Neural crest cell (in vitro differentiated cells): Measurements from ENCODE around the gene CHCHD1. TPM values are rescaled to one million over a fixed set of nuclear protein-coding genes. Genes with fewer than 3 reads are reported as not detected.
A peak's percentile ranks its signal among the peaks of the same experiment; 100 is the strongest.

Experiments used
- DNase-seq: peaks from one replicate; pipeline ENCODE4 v3.0.0; 2021; ENCODE audit warnings: low read depth, mixed read lengths, low spot score
- H3K27ac Mint-ChIP-seq: one replicate; pipeline ENCODE4 v1.8.0; 2021; ENCODE audit warnings: mild to moderate bottlenecking, mixed read lengths; ENCODE audit not compliant: unreplicated experiment
- H3K27me3 Mint-ChIP-seq: 2 replicates; pipeline ENCODE4 v1.8.0; 2021; ENCODE audit warnings: low read depth, mild to moderate bottlenecking, mixed read lengths
- H3K36me3 Mint-ChIP-seq: 2 replicates; pipeline ENCODE4 v1.8.0; 2021; ENCODE audit warnings: low read depth, mild to moderate bottlenecking, mixed read lengths
- H3K4me1 Mint-ChIP-seq: 2 replicates; pipeline ENCODE4 v1.8.0; 2021; ENCODE audit warnings: mixed read lengths
- H3K4me3 Mint-ChIP-seq: one replicate; pipeline ENCODE4 v1.8.0; 2021; ENCODE audit warnings: mild to moderate bottlenecking, mixed read lengths
- H3K9me3 Mint-ChIP-seq: 2 replicates; pipeline ENCODE4 v1.8.0; 2021; ENCODE audit warnings: mixed read lengths
- CTCF ChIP-seq: fragments of 200-600 bp; sonication (generic); conservative IDR thresholded peaks from 2 replicates; pipeline ENCODE4 v1.5.0; 2021; ENCODE audit warnings: antibody characterized with exemption, mild to moderate bottlenecking
- total RNA-seq: library from RNA; stranded (reverse); gene quantifications from 2 replicates; pipeline ENCODE4 v1.2.1, GENCODE V29; 2021

CHCHD1 gene
- total RNA-seq, 1 donor from 2014 or later: 34.8 TPM

DNA sequence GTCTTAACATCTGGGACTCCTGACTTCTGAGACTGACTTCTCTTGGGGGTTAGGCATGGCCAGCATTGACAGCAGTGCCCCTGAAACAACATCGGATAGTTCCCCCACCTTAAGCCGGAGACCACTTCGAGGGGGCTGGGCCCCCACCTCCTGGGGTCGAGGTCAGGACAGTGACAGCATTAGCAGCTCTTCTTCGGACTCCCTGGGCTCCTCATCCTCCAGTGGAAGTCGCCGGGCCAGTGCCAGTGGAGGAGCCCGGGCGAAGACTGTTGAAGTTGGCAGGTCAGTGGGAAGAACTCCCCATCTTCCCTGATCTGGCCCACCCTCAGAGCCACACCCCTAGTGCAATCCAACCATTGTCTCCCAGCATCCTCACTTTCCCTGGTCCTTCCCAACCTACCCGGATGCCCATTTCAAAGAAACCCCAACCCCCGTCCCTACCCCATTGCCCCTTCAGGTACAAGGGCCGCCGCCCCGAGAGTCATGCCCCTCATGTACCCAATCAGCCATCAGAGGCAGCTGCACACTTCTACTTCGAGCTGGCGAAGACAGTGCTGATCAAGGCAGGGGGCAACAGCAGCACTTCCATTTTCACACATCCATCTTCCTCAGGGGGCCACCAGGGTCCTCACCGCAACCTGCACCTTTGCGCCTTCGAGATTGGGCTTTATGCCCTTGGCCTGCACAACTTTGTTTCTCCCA is 15.6 kb downstream of the CHCHD1 start:
- TF ChIP-seq CTCF: no peak
- Mint-ChIP-seq H3K27ac (no peak overlapping the region), H3K36me3 (peaks cover 14% of the 10 kb centered on the region), H3K4me3 (peak overlapping the region; percentile 2), H3K9me3 (no peaks in the 10 kb centered on the region), H3K27me3 (no peaks in the 10 kb centered on the region), H3K4me1 (no peaks in the 10 kb centered on the region)
- DNase-seq: no peak

- Mint-ChIP-seq H3K9me3 (no peaks in the 10 kb centered on the region), H3K4me3 (peak overlapping the region; percentile 2)
Measured at GRCh38 chr10:73798087-73798486, 16.2 kb downstream of the CHCHD1 start.

DNA sequence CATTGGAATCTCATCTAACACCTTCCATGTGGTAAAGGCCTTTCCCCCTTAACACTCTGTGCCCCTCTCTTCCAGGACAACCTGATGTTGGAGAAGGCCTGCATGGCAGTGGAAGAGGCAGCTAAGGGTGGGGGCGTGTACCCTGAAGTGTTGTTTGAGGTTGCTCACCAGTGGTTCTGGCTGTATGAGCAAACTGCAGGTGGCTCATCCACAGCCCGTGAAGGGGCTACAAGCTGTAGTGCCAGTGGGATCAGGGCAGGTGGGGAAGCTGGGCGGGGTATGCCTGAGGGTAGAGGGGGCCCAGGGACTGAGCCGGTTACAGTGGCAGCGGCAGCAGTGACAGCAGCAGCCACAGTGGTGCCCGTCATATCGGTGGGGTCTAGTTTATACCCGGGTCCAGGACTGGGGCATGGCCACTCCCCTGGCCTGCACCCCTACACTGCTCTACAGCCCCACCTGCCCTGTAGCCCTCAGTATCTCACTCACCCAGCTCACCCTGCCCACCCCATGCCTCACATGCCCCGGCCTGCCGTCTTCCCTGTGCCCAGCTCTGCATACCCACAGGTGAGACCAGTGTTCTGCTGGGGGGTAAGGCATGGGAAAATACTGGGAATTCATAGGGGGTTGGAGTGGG is 17.2 kb downstream of the CHCHD1 start:
- Mint-ChIP-seq H3K27ac (no peak overlapping the region), H3K36me3 (peaks cover 11% of the 10 kb centered on the region), H3K4me1 (no peaks in the 10 kb centered on the region), H3K9me3 (no peaks in the 10 kb centered on the region), H3K4me3 (no peak overlapping the region), H3K27me3 (no peaks in the 10 kb centered on the region)
- TF ChIP-seq CTCF: no peak
- DNase-seq: no peak

More at GRCh38 chr10:73798087-73798486, 16.2 kb downstream of the CHCHD1 start:
- Mint-ChIP-seq H3K27me3 (no peaks in the 10 kb centered on the region), H3K27ac (peak overlapping the region; percentile 67), H3K36me3 (peaks cover 12% of the 10 kb centered on the region), H3K4me1 (no peaks in the 10 kb centered on the region)
- DNase-seq: no peak
- TF ChIP-seq CTCF: no peak

DNA sequence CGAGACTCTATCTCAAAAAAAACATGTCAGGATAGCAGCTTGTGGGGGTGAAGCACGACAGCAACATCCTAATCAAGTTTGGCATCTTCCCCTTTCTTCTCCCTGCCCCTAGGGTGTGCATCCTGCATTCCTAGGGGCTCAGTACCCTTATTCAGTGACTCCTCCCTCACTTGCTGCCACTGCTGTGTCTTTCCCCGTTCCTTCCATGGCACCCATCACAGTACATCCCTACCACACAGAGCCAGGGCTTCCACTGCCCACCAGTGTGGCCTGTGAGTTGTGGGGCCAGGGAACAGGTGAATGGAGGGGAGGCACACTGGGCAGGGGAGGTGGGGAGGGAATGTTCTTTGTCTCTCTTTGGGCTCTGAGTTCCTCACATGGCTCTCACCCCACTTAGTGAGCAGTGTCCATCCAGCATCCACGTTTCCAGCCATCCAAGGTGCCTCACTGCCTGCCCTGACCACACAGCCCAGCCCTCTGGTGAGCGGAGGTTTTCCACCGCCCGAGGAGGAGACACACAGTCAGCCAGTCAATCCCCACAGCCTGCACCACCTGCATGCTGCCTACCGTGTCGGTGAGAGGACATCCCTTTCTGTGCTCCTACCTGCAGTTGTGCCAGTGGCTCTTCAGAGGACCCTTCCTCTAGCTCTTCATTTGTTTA is 18.2 kb downstream of the CHCHD1 start:
- H3K27me3 Mint-ChIP-seq: no peaks in the 10 kb centered on the region
- no peak for TF ChIP-seq CTCF
- no peak overlapping the region for H3K4me3 Mint-ChIP-seq
- no peak for DNase-seq
- no peaks in the 10 kb centered on the region for H3K4me1 Mint-ChIP-seq
- peaks cover 10% of the 10 kb centered on the region for H3K36me3 Mint-ChIP-seq
- no peak overlapping the region for H3K27ac Mint-ChIP-seq
- no peaks in the 10 kb centered on the region for H3K9me3 Mint-ChIP-seq

DNA sequence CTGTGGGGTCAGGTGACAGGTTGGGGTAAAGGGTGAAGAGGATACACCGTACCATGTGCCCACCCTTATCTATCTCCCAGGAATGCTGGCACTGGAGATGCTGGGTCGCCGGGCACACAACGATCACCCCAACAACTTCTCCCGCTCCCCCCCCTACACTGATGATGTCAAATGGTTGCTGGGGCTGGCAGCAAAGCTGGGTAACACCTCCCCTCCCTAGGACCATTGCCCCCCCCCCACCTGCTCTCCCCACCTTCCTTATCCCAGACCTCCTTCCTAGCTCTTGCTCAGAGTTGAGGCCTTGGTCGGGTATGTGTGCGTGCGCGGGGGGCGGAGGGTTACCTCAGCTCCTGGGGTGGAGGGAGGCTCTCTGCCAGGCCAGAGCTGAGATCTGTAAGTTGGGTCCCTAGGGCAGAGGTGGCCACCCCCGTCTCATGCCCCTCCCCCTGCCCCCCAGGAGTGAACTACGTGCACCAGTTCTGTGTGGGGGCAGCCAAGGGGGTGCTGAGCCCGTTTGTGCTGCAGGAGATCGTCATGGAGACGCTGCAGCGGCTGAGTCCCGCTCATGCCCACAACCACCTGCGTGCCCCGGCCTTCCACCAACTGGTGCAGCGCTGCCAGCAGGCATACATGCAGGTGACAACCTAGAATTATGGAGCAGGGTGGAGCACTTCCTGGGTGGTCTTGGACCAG is 18.9 kb downstream of the CHCHD1 start:
- no peaks in the 10 kb centered on the region for H3K9me3 Mint-ChIP-seq
- DNase-seq: no peak
- no peaks in the 10 kb centered on the region for H3K4me1 Mint-ChIP-seq
- peaks cover 5% of the 10 kb centered on the region for H3K36me3 Mint-ChIP-seq
- no peak for TF ChIP-seq CTCF
- no peak overlapping the region for H3K4me3 Mint-ChIP-seq
- H3K27me3 Mint-ChIP-seq: no peaks in the 10 kb centered on the region
- H3K27ac Mint-ChIP-seq: no peak overlapping the region
